Loucy (cell line): Measurements from ENCODE around the gene ALS2CL.
A peak's percentile ranks its signal among the peaks of the same experiment; 100 is the strongest.

Experiments used
- H2AFZ ChIP-seq: fragments of 200-600 bp; sonication (generic); 2 replicates; pipeline ENCODE4 v1.6.0; 2016; ENCODE audit warnings: antibody characterized with exemption, mild to moderate bottlenecking, low read length, moderate library complexity
- H3F3A ChIP-seq: fragments of 200-600 bp; 2 replicates; pipeline ENCODE4 v1.6.0; 2016; ENCODE audit warnings: antibody characterized with exemption, low read depth, mild to moderate bottlenecking
- H3K27me3 ChIP-seq: fragments of 200-600 bp; sonication (generic); 2 replicates; pipeline ENCODE4 v1.6.1; 2014; ENCODE audit warnings: low read length, mild to moderate bottlenecking; ENCODE audit not compliant: insufficient read depth, poor library complexity, severe bottlenecking
- H3K36me3 ChIP-seq: fragments of 200-600 bp; sonication (generic); 2 replicates; pipeline ENCODE4 v1.6.1; 2016; ENCODE audit warnings: low read length; ENCODE audit not compliant: insufficient read depth
- H3K4me1 ChIP-seq: fragments of 200-600 bp; sonication (generic); 2 replicates; pipeline ENCODE4 v1.5.1; 2014; ENCODE audit warnings: low read length, mild to moderate bottlenecking; ENCODE audit not compliant: insufficient read depth, poor library complexity, severe bottlenecking
- H3K4me2 ChIP-seq: fragments of 200-600 bp; sonication (generic); 2 replicates; pipeline ENCODE4 v1.6.0; 2014; ENCODE audit warnings: antibody characterized with exemption, low read length, low read depth, mild to moderate bottlenecking; ENCODE audit not compliant: poor library complexity, severe bottlenecking
- H3K4me3 ChIP-seq: fragments of 200-600 bp; sonication (generic); 2 replicates; pipeline ENCODE4 v1.5.1; 2014; ENCODE audit warnings: low read length, mild to moderate bottlenecking, mixed read lengths; ENCODE audit not compliant: poor library complexity, severe bottlenecking
- H3K79me2 ChIP-seq: fragments of 200-600 bp; sonication (generic); 2 replicates; pipeline ENCODE4 v1.6.1; 2014; ENCODE audit warnings: low read length; ENCODE audit not compliant: insufficient read depth
- H3K9ac ChIP-seq: fragments of 200-600 bp; sonication (generic); 2 replicates; pipeline ENCODE4 v1.6.0; 2014; ENCODE audit warnings: mild to moderate bottlenecking, low read depth, low read length, moderate library complexity; ENCODE audit not compliant: poor library complexity, severe bottlenecking
- H3K9me2 ChIP-seq: fragments of 200-600 bp; sonication (generic); replicated peaks from 2 replicates; pipeline ENCODE4 v1.6.1; 2016; ENCODE audit warnings: low read depth, low read length, mixed read lengths
- H3K9me3 ChIP-seq: fragments of 200-600 bp; sonication (generic); 2 replicates; pipeline ENCODE4 v1.6.1; 2014; ENCODE audit warnings: mild to moderate bottlenecking, antibody characterized with exemption, low read length, low read depth; ENCODE audit not compliant: insufficient read depth
- H4K20me1 ChIP-seq: fragments of 200-600 bp; sonication (generic); 2 replicates; pipeline ENCODE4 v1.6.0; 2014; ENCODE audit warnings: antibody characterized with exemption, low read length, mild to moderate bottlenecking; ENCODE audit not compliant: insufficient read depth, poor library complexity, severe bottlenecking
- EZH2phosphoT487 ChIP-seq: fragments of 200-600 bp; IDR thresholded peaks from 2 replicates; pipeline ENCODE4 v1.6.1; 2018; ENCODE audit warnings: antibody characterized with exemption, mild to moderate bottlenecking, moderate library complexity, borderline replicate concordance
- TF ChIP-seq, protein P1 (sequence below): fragments of 200-600 bp; sonication (generic); conservative IDR thresholded peaks from 2 replicates; pipeline ENCODE4 v1.5.1; 2014; ENCODE audit warnings: mild to moderate bottlenecking, antibody characterized with exemption, low read length

The ALS2CL gene

DNA sequence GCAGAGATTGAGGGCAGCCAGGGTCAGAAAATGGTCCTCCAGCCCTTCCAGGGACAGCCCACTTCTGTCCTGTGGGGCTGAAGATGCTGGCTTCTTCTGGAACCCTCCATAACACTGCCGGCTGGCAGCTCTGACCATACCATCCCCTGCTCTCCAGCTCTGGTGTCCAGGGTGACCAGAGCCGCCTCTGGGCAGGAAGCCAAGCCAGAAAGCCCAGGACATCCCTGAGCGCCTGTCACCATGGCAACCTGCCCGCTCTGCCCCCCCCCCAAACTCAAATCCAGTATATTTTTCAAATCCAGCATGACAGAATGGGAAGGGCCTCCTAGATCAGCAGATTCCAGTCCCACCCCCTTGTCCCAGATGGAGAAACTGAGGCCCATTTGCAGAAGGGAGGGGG is 7.3 kb upstream of the ALS2CL start:
- Histone ChIP-seq H3K4me2 (no peak overlapping the region), H3K9ac (no peak overlapping the region), H3K27me3 (no peaks in the 10 kb centered on the region), H3K9me2 (no peaks in the 10 kb centered on the region), H3K4me1 (peaks cover 9% of the 10 kb centered on the region), H3K4me3 (no peak overlapping the region), H3K79me2 (no peaks in the 10 kb centered on the region), H3K9me3 (no peaks in the 10 kb centered on the region), H2AFZ (no peak overlapping the region), H3K36me3 (no peaks in the 10 kb centered on the region), H4K20me1 (no peaks in the 10 kb centered on the region), H3F3A (no peaks in the 10 kb centered on the region)
- no peak for TF ChIP-seq EZH2phosphoT487
- TF ChIP-seq, protein P1, sequence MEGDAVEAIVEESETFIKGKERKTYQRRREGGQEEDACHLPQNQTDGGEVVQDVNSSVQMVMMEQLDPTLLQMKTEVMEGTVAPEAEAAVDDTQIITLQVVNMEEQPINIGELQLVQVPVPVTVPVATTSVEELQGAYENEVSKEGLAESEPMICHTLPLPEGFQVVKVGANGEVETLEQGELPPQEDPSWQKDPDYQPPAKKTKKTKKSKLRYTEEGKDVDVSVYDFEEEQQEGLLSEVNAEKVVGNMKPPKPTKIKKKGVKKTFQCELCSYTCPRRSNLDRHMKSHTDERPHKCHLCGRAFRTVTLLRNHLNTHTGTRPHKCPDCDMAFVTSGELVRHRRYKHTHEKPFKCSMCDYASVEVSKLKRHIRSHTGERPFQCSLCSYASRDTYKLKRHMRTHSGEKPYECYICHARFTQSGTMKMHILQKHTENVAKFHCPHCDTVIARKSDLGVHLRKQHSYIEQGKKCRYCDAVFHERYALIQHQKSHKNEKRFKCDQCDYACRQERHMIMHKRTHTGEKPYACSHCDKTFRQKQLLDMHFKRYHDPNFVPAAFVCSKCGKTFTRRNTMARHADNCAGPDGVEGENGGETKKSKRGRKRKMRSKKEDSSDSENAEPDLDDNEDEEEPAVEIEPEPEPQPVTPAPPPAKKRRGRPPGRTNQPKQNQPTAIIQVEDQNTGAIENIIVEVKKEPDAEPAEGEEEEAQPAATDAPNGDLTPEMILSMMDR = no peak

DNA sequence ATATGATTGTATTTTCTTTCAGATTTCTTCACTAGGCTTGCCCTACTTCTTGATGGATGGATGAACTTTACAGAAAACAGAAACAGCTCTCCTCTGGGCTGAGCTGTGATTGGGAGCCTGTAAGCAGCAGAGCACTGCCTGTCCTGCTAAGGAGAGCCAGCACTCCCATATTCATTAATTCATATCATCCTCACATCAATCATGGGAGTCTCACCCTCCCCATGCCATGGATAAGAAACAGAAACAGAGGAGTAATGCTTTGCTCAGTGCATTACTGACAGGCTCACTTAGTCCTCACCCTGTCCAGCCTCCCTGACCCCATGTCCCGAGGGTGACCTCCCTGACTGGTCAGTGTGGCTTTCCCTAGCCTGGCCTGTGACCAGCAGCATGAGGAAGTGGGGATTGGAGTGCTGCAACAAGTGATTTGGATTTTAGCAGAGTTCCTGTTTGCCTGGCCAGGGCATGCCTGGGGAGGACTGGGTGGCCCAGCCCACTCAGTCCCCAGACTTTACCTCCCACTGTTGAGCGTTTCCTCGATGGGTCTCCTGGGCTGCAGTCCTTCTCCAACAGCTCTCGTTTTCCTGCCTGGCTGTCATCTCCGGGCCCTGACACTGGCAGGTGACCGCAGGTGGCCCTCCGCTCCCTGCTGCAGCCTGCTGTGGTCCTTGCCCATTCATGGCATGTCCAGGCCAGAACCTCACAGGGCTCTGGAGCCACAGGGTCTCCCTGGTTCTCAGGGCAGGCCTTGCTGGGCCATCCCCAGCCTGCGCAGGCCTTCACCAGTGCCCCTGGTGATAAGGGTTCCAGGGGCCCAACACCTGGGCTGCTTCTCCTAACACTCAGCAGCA is 6.4 kb upstream of the ALS2CL start:
- Histone ChIP-seq H3K4me2 (no peak overlapping the region), H2AFZ (no peak overlapping the region), H3K9me3 (no peaks in the 10 kb centered on the region), H3K9me2 (no peaks in the 10 kb centered on the region), H3F3A (no peaks in the 10 kb centered on the region), H3K4me3 (no peak overlapping the region), H4K20me1 (no peaks in the 10 kb centered on the region), H3K27me3 (no peaks in the 10 kb centered on the region), H3K36me3 (no peaks in the 10 kb centered on the region), H3K9ac (no peak overlapping the region), H3K79me2 (no peaks in the 10 kb centered on the region), H3K4me1 (peaks cover 18% of the 10 kb centered on the region)
- TF ChIP-seq EZH2phosphoT487 = no peak
- TF ChIP-seq, protein P1 = no peak

DNA sequence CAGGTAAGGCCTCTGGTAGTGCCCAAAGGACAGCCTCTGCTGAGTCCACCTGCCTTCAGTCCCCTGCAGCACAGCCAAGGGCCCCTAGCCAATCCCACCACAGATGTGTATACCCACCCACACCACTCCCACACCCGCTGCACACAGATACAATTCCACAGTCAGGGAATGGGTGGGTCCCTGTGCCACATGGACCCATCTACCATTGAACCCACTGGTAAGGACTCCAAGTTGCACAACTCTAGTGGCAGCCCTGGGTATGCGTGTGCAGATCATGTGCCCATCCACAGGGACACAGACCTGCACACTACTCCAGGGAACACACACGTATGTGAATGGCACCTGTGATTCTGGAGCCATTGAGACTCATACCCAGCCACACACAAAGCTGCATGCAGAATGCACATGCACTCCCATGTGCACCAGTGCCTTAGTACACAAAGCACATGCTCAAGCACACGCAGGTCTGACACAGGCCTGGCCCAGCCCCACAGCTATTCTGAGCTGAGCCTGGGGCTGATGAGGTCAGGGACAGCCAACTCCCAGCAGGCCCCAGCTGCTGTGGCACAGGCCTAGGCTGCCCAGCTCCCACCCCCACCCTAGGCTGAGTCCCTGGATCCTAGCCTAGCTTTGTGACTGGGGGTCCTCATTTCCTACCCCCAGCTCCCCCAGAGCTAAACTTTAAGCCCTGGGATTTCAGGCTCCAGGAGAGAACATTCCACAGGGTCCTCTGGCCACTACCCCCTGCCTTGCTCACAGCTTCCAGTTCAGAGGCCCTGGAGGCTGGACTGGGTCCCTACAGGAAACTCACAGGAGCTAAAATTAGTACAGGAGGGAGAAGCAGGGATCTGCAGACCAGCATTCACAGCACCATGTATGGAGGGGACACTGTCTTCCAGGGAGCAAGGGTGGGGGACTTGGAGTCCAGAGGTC is 2.7 kb upstream of the ALS2CL start:
- no peak for TF ChIP-seq EZH2phosphoT487
- TF ChIP-seq, protein P1 = no peak
- Histone ChIP-seq H3K9me3 (no peaks in the 10 kb centered on the region), H3K27me3 (no peaks in the 10 kb centered on the region), H3K4me3 (peak overlapping the region; percentile 5), H3K9ac (peak overlapping the region; percentile 49), H2AFZ (no peak overlapping the region), H3F3A (no peaks in the 10 kb centered on the region), H3K4me1 (peaks cover 31% of the 10 kb centered on the region), H3K36me3 (no peaks in the 10 kb centered on the region), H4K20me1 (no peaks in the 10 kb centered on the region), H3K79me2 (no peaks in the 10 kb centered on the region), H3K4me2 (peak overlapping the region; percentile 40), H3K9me2 (no peaks in the 10 kb centered on the region)
